OCI-LY7 (cell line): Measurements from ENCODE around the gene ABLIM1. TPM values are rescaled to one million over a fixed set of nuclear protein-coding genes. Genes with fewer than 3 reads are reported as not detected.
A peak's percentile ranks its signal among the peaks of the same experiment; 100 is the strongest.

ENCODE experiments used
- BruUV-seq: library from RNA; stranded (reverse); fragments of 400-500 nt; replicated peaks from 2 replicates; lab custom pipeline; 2021; lab: Mats Ljungman, UMichigan
- CTCF ChIA-PET: fragments of 300-600 bp; sonication (Branson Sonifier 250); formaldehyde crosslinking; loops from one replicate; lab custom pipeline; 2022; ENCODE audit warnings: antibody characterized with exemption; ENCODE audit not compliant: unreplicated experiment; lab: Charles Lee
- POLR2A ChIA-PET: fragments of 300-600 bp; sonication (Branson Sonifier 250); formaldehyde crosslinking; loops from one replicate; lab custom pipeline; 2022; ENCODE audit warnings: antibody characterized with exemption; lab: Charles Lee
- DNase-seq: peaks from one replicate; pipeline ENCODE4 v3.0.0-alpha.2; 2015; ENCODE audit warnings: low spot score
- H2AFZ ChIP-seq: fragments of 200-600 bp; sonication (generic), shearing (Covaris generic); 2 replicates; pipeline ENCODE4 v1.6.1; 2014; ENCODE audit warnings: mild to moderate bottlenecking, antibody characterized with exemption, low read length, moderate library complexity
- H3K27ac ChIP-seq: fragments of 200-600 bp; sonication (generic); 2 replicates; pipeline ENCODE4 v1.5.1; 2014; ENCODE audit warnings: mixed run types, low read depth, mild to moderate bottlenecking, moderate library complexity, low read length, inconsistent platforms; ENCODE audit not compliant: poor library complexity, severe bottlenecking
- H3K36me3 ChIP-seq: fragments of 200-600 bp; sonication (generic); 2 replicates; pipeline ENCODE4 v1.6.1; 2014; ENCODE audit warnings: mild to moderate bottlenecking, antibody characterized with exemption, low read length, moderate library complexity, mixed read lengths; ENCODE audit not compliant: insufficient read depth
- H3K4me1 ChIP-seq: fragments of 200-600 bp; sonication (generic); 2 replicates; pipeline ENCODE4 v1.5.1; 2014; ENCODE audit warnings: mild to moderate bottlenecking, low read length; ENCODE audit not compliant: insufficient read depth, poor library complexity, severe bottlenecking
- H3K4me2 ChIP-seq: fragments of 200-600 bp; sonication (generic); 2 replicates; pipeline ENCODE4 v1.6.1; 2014; ENCODE audit warnings: mild to moderate bottlenecking, low read length
- H3K4me3 ChIP-seq: fragments of 200-600 bp; sonication (generic); 2 replicates; pipeline ENCODE4 v1.5.1; 2014; ENCODE audit warnings: mild to moderate bottlenecking, low read depth, low read length; ENCODE audit not compliant: poor library complexity, severe bottlenecking
- H3K79me2 ChIP-seq: fragments of 200-600 bp; sonication (generic); 2 replicates; pipeline ENCODE4 v1.6.1; 2016; ENCODE audit warnings: low read depth, mild to moderate bottlenecking, low read length, moderate library complexity, mixed read lengths; ENCODE audit not compliant: insufficient read depth
- H3K9me2 ChIP-seq: fragments of 200-600 bp; sonication (generic); 2 replicates; pipeline ENCODE4 v1.6.1; 2016; ENCODE audit warnings: mild to moderate bottlenecking, low read length, mixed read lengths; ENCODE audit not compliant: insufficient read depth
- H3K9me3 ChIP-seq: fragments of 200-600 bp; sonication (generic); 2 replicates; pipeline ENCODE4 v1.6.1; 2014; ENCODE audit warnings: mild to moderate bottlenecking, mixed run types, low read length, mixed read lengths
- H4K20me1 ChIP-seq: fragments of 200-600 bp; sonication (generic); 2 replicates; pipeline ENCODE4 v1.6.1; 2014; ENCODE audit warnings: mild to moderate bottlenecking, antibody characterized with exemption, low read length, moderate library complexity, mixed read lengths; ENCODE audit not compliant: insufficient read depth
- CTCF ChIP-seq: fragments of 200-600 bp; sonication (generic); conservative IDR thresholded peaks from 2 replicates; pipeline ENCODE4 v1.5.1; 2014; ENCODE audit warnings: mild to moderate bottlenecking, antibody characterized with exemption, low read length, moderate library complexity, mixed read lengths
- EZH2phosphoT487 ChIP-seq: fragments of 200-600 bp; sonication (generic); IDR thresholded peaks from 2 replicates; pipeline ENCODE4 v1.6.1; 2018; ENCODE audit warnings: low read depth, borderline replicate concordance, mild to moderate bottlenecking, mixed run types, antibody characterized with exemption, low read length, moderate library complexity, mixed read lengths
- intact Hi-C: fragments of 100-400 bp; cut with micrococcal nuclease; formaldehyde crosslinking; loops from one replicate; pipeline ENCODE4 v1.10.0; 2022; ENCODE audit not compliant: unreplicated experiment
- total RNA-seq, 2 experiments: library from RNA; depleted of rRNA in 1 of 2; stranded (reverse); fragments of >200 nt in 1 of 2; shearing (Covaris generic) in 1 of 2; gene quantifications; 2 replicates each; pipeline ENCODE4 v1.2.3, GENCODE V29; 2014 to 2022

The ABLIM1 gene
- total RNA-seq, 2 experiments from 2014 or later: 94.2 to 268 TPM

- H3K4me3 ChIP-seq: no peak overlapping the region
- BruUV-seq: no TSS peak
- peaks cover 96% of the 10 kb centered on the region for H3K36me3 ChIP-seq
- DNase-seq: no peak
- H4K20me1 ChIP-seq: no peaks in the 10 kb centered on the region
- no peak overlapping the region for H3K4me2 ChIP-seq
- no peaks in the 10 kb centered on the region for H3K79me2 ChIP-seq
- intact Hi-C loops: no loop called here
- no peak overlapping the region for H3K27ac ChIP-seq
- no peak overlapping the region for H2AFZ ChIP-seq
- TF ChIP-seq CTCF (no peak), EZH2phosphoT487 (no peak)
- no peaks in the 10 kb centered on the region for H3K9me3 ChIP-seq
- H3K4me1 ChIP-seq: no peaks in the 10 kb centered on the region
- ChIA-PET CTCF (no interaction called here), POLR2A (no interaction called here)
- no peaks in the 10 kb centered on the region for H3K9me2 ChIP-seq
Measured at GRCh38 chr10:114441107-114441506, 217.0 kb downstream of the ABLIM1 start.

- CTCF ChIA-PET: no interaction called here
- POLR2A ChIA-PET: interaction anchor here (0.7 to 0.9 kb wide), 2 partner anchors 13 to 1917 kb away, joined by 3 to 4 read pairs; no protein-coding TSS in a partner anchor
Measured at GRCh38 chr10:114437473-114438292, 220.4 kb downstream of the ABLIM1 start.

More at GRCh38 chr10:114437473-114438292, 220.4 kb downstream of the ABLIM1 start:
- intact Hi-C loops: no loop called here
- BruUV-seq: no TSS peak
- Histone ChIP-seq H3K79me2 (no peaks in the 10 kb centered on the region), H4K20me1 (no peaks in the 10 kb centered on the region), H3K4me3 (no peak overlapping the region), H3K4me1 (no peaks in the 10 kb centered on the region), H3K27ac (no peak overlapping the region), H2AFZ (no peak overlapping the region), H3K9me3 (no peaks in the 10 kb centered on the region), H3K9me2 (no peaks in the 10 kb centered on the region), H3K36me3 (peaks cover 100% of the 10 kb centered on the region), H3K4me2 (no peak overlapping the region)
- peak; percentile 15 for DNase-seq
- TF ChIP-seq CTCF (peak; percentile 68), EZH2phosphoT487 (no peak)
